T-helper 17 cell (primary cell): Measurements from ENCODE around the gene RSPRY1. TPM values are rescaled to one million over a fixed set of nuclear protein-coding genes. Genes with fewer than 3 reads are reported as not detected.

Experiments used
- ATAC-seq: fragments of 150-1000 bp; cut with Tn5 transposase; 2 replicates; pipeline ENCODE4 v1.10.0; 2021; ENCODE audit warnings: mild to moderate bottlenecking, moderate library complexity
- DNase-seq, 3 donors: peaks; one replicate each; pipeline versions ENCODE4 v3.0.0 to v3.0.0-alpha.2; 2020 to 2021
- H3K9me3 ChIP-seq: one replicate; pipeline ENCODE4 v1.7.0; 2013; ENCODE audit warnings: low read length, mild to moderate bottlenecking; ENCODE audit not compliant: control insufficient read depth, poor library complexity, severe bottlenecking
- H3K27ac Mint-ChIP-seq: one replicate; pipeline ENCODE4 v1.8.0; 2022; ENCODE audit warnings: mild to moderate bottlenecking, moderate library complexity, mixed read lengths
- H3K27me3 Mint-ChIP-seq: one replicate; pipeline ENCODE4 v1.8.0; 2022; ENCODE audit warnings: mixed read lengths
- H3K36me3 Mint-ChIP-seq: one replicate; pipeline ENCODE4 v1.8.0; 2022; ENCODE audit warnings: low read depth, mixed read lengths
- H3K4me1 Mint-ChIP-seq: one replicate; pipeline ENCODE4 v1.8.0; 2022; ENCODE audit warnings: mild to moderate bottlenecking, mixed read lengths
- H3K4me3 Mint-ChIP-seq: one replicate; pipeline ENCODE4 v1.8.0; 2022; ENCODE audit warnings: mild to moderate bottlenecking, moderate library complexity, mixed read lengths
- total RNA-seq, 4 donors: library from RNA in 2 of 4; stranded (reverse) in 2 of 4; gene quantifications; one replicate each; pipeline ENCODE4 v1.2.3 and lab custom pipeline; 2022 to 2026

Gene RSPRY1
- total RNA-seq, 2 donors from 2014 or later = 19.1 to 23.8 TPM

- peaks cover 5% of the 10 kb centered on the region for H3K4me1 Mint-ChIP-seq
- no peak for ATAC-seq
- peak overlapping the region; percentile 32 for H3K27ac Mint-ChIP-seq
These were observed 43.0 kb downstream of the RSPRY1 start for GRCh38 chr16:57229079-57229478.

GRCh38 chr16:57231821-57232350 lies 45.8 kb downstream of the RSPRY1 start:
- Mint-ChIP-seq H3K27me3 (no peaks in the 10 kb centered on the region), H3K4me3 (no peak overlapping the region), H3K27ac (no peak overlapping the region), H3K36me3 (peaks cover 12% of the 10 kb centered on the region), H3K4me1 (peaks cover 9% of the 10 kb centered on the region)
- H3K9me3 ChIP-seq = no peaks in the 10 kb centered on the region
- ATAC-seq (no peak), DNase-seq (no peak)

More at GRCh38 chr16:57229079-57229478, 43.0 kb downstream of the RSPRY1 start:
- DNase-seq = no peak
- peaks cover 9% of the 10 kb centered on the region for H3K36me3 Mint-ChIP-seq
- H3K27me3 Mint-ChIP-seq = no peaks in the 10 kb centered on the region
- no peaks in the 10 kb centered on the region for H3K9me3 ChIP-seq
- H3K4me3 Mint-ChIP-seq = no peak overlapping the region

GRCh38 chr16:57233944-57234706 lies 48.0 kb downstream of the RSPRY1 start:
- peaks cover 9% of the 10 kb centered on the region for H3K4me1 Mint-ChIP-seq
- no peak for ATAC-seq

GRCh38 chr16:57234707-57235092 lies 48.6 kb downstream of the RSPRY1 start:
- Mint-ChIP-seq H3K4me3 (no peak overlapping the region), H3K36me3 (peaks cover 12% of the 10 kb centered on the region), H3K4me1 (peaks cover 9% of the 10 kb centered on the region), H3K27ac (peak overlapping the region; percentile 72), H3K27me3 (no peaks in the 10 kb centered on the region)
- no peak for ATAC-seq
- no peaks in the 10 kb centered on the region for H3K9me3 ChIP-seq
- DNase-seq = no peak

More at GRCh38 chr16:57233944-57234706, 48.0 kb downstream of the RSPRY1 start:
- no peak overlapping the region for H3K4me3 Mint-ChIP-seq
- DNase-seq = no peak
- peaks cover 12% of the 10 kb centered on the region for H3K36me3 Mint-ChIP-seq
- H3K9me3 ChIP-seq = no peaks in the 10 kb centered on the region
- no peaks in the 10 kb centered on the region for H3K27me3 Mint-ChIP-seq
- H3K27ac Mint-ChIP-seq = peak overlapping the region; percentile 72

- ATAC-seq (no peak), DNase-seq (no peak)
- H3K4me1 Mint-ChIP-seq = peaks cover 9% of the 10 kb centered on the region
- H3K27me3 Mint-ChIP-seq = no peaks in the 10 kb centered on the region
- H3K36me3 Mint-ChIP-seq = peaks cover 12% of the 10 kb centered on the region
- H3K4me3 Mint-ChIP-seq = no peak overlapping the region
- no peak overlapping the region for H3K27ac Mint-ChIP-seq
- H3K9me3 ChIP-seq = no peaks in the 10 kb centered on the region
These were observed 49.2 kb downstream of the RSPRY1 start for GRCh38 chr16:57235128-57236021.

GRCh38 chr16:57236022-57236350 lies 49.9 kb downstream of the RSPRY1 start:
- Mint-ChIP-seq H3K4me1 (peaks cover 9% of the 10 kb centered on the region), H3K27me3 (no peaks in the 10 kb centered on the region), H3K27ac (peak overlapping the region; percentile 49), H3K4me3 (no peak overlapping the region), H3K36me3 (peaks cover 12% of the 10 kb centered on the region)
- no peak for ATAC-seq
- H3K9me3 ChIP-seq = no peaks in the 10 kb centered on the region
- no peak for DNase-seq

- Mint-ChIP-seq H3K36me3 (peaks cover 7% of the 10 kb centered on the region), H3K27me3 (no peaks in the 10 kb centered on the region), H3K4me3 (no peak overlapping the region), H3K27ac (no peak overlapping the region), H3K4me1 (peaks cover 10% of the 10 kb centered on the region)
- DNase-seq (no peak), ATAC-seq (no peak)
- no peaks in the 10 kb centered on the region for H3K9me3 ChIP-seq
These were observed 52.6 kb downstream of the RSPRY1 start for GRCh38 chr16:57238682-57239081.

- no peaks in the 10 kb centered on the region for H3K27me3 Mint-ChIP-seq
- peaks cover 7% of the 10 kb centered on the region for H3K4me1 Mint-ChIP-seq
- no peak overlapping the region for H3K27ac Mint-ChIP-seq
- H3K4me3 Mint-ChIP-seq = no peak overlapping the region
- no peak for DNase-seq
- peak; percentile 33 for ATAC-seq
- H3K36me3 Mint-ChIP-seq = peaks cover 3% of the 10 kb centered on the region
- H3K9me3 ChIP-seq = no peaks in the 10 kb centered on the region
These were observed 53.0 kb downstream of the RSPRY1 start for GRCh38 chr16:57239107-57239506.

- Mint-ChIP-seq H3K27me3 (no peaks in the 10 kb centered on the region), H3K4me1 (peaks cover 15% of the 10 kb centered on the region), H3K36me3 (no peaks in the 10 kb centered on the region), H3K27ac (peak overlapping the region; percentile 70), H3K4me3 (no peak overlapping the region)
- no peaks in the 10 kb centered on the region for H3K9me3 ChIP-seq
- DNase-seq (no peak), ATAC-seq (no peak)
These were observed 54.7 kb downstream of the RSPRY1 start for GRCh38 chr16:57240851-57241250.

- Mint-ChIP-seq H3K4me3 (no peak overlapping the region), H3K27ac (peak overlapping the region; percentile 96)
These were observed 56.5 kb downstream of the RSPRY1 start for GRCh38 chr16:57242650-57243049.

GRCh38 chr16:57244463-57244766 lies 58.3 kb downstream of the RSPRY1 start:
- peaks cover 16% of the 10 kb centered on the region for H3K4me1 Mint-ChIP-seq
- DNase-seq (no peak), ATAC-seq (peak; percentile 74)
- H3K36me3 Mint-ChIP-seq = no peaks in the 10 kb centered on the region
- no peaks in the 10 kb centered on the region for H3K9me3 ChIP-seq
- peak overlapping the region; percentile 96 for H3K27ac Mint-ChIP-seq
- H3K27me3 Mint-ChIP-seq = no peaks in the 10 kb centered on the region
- peak overlapping the region; percentile 94 for H3K4me3 Mint-ChIP-seq

More at GRCh38 chr16:57242650-57243049, 56.5 kb downstream of the RSPRY1 start:
- Mint-ChIP-seq H3K36me3 (no peaks in the 10 kb centered on the region), H3K4me1 (peaks cover 16% of the 10 kb centered on the region), H3K27me3 (no peaks in the 10 kb centered on the region)
- DNase-seq (no peak), ATAC-seq (no peak)
- no peaks in the 10 kb centered on the region for H3K9me3 ChIP-seq

- Mint-ChIP-seq H3K27ac (peak within 1 kb of the TSS; percentile 96), H3K27me3 (no peaks in the 10 kb centered on the region), H3K36me3 (no peaks in the 10 kb centered on the region), H3K4me1 (peaks cover 18% of the 10 kb centered on the region), H3K4me3 (peak within 1 kb of the TSS; percentile 94)
- ATAC-seq (peak; percentile 95), DNase-seq (peak; percentile 96 to 97 (median 96))
- H3K9me3 ChIP-seq = no peaks in the 10 kb centered on the region
These were observed 58.8 kb downstream of the RSPRY1 start, which contains the start of gene ARL2BP for GRCh38 chr16:57244767-57245471. Gene ARL2BP, plus strand, starts transcription at chr16:57245259. Its CDS starts 109 bp downstream, at chr16:57245368.
